H9 (cell line): ENCODE data around the gene NEMP2. TPM values are rescaled to one million over a fixed set of nuclear protein-coding genes. Genes with fewer than 3 reads are reported as not detected.

Experiments
- DNase-seq: peaks from one replicate; pipeline ENCODE4 v3.0.0-alpha.2; 2017
- H2AFZ ChIP-seq: one replicate; pipeline ENCODE4 v1.6.1; 2013; ENCODE audit warnings: mild to moderate bottlenecking, low read length, control low read depth, moderate library complexity
- H2AK5ac ChIP-seq: 2 replicates; pipeline ENCODE4 v1.6.1; 2013; ENCODE audit warnings: low read length, control low read depth, mixed read lengths; ENCODE audit not compliant: insufficient read length
- H2BK120ac ChIP-seq: one replicate; pipeline ENCODE4 v1.6.1; 2013; ENCODE audit warnings: low read depth, mild to moderate bottlenecking, low read length, control low read depth, inconsistent platforms; ENCODE audit not compliant: poor library complexity, severe bottlenecking
- H2BK12ac ChIP-seq: 2 replicates; pipeline ENCODE4 v1.6.1; 2013; ENCODE audit warnings: low read length, control low read depth, mixed read lengths, low read depth; ENCODE audit not compliant: insufficient read length
- H2BK15ac ChIP-seq: 2 replicates; pipeline ENCODE4 v1.6.1; 2013; ENCODE audit warnings: low read depth, low read length, control low read depth
- H2BK20ac ChIP-seq: one replicate; pipeline ENCODE4 v1.6.1; 2013; ENCODE audit warnings: low read depth, mild to moderate bottlenecking, low read length, control low read depth, inconsistent platforms; ENCODE audit not compliant: poor library complexity, severe bottlenecking
- H2BK5ac ChIP-seq: 2 replicates; pipeline ENCODE4 v1.6.1; 2013; ENCODE audit warnings: low read length, control low read depth, mixed read lengths; ENCODE audit not compliant: insufficient read length
- H3K14ac ChIP-seq: 2 replicates; pipeline ENCODE4 v1.6.1; 2013; ENCODE audit warnings: low read length, control low read depth; ENCODE audit not compliant: insufficient read depth
- H3K18ac ChIP-seq: 2 replicates; pipeline ENCODE4 v1.6.1; 2013; ENCODE audit warnings: low read depth, mild to moderate bottlenecking, mixed read lengths, low read length, control low read depth; ENCODE audit not compliant: insufficient read length
- H3K23ac ChIP-seq: 2 replicates; pipeline ENCODE4 v1.6.1; 2013; ENCODE audit warnings: low read length, control low read depth, mixed read lengths, low read depth; ENCODE audit not compliant: insufficient read length
- H3K23me2 ChIP-seq: 2 replicates; pipeline ENCODE4 v1.6.1; 2013; ENCODE audit warnings: low read depth, mild to moderate bottlenecking, mixed read lengths, low read length, control low read depth; ENCODE audit not compliant: insufficient read length, poor library complexity, severe bottlenecking
- H3K27ac ChIP-seq: 2 replicates; pipeline ENCODE4 v1.5.1; 2013; ENCODE audit warnings: low read length, control low read depth, mixed read lengths, low read depth; ENCODE audit not compliant: insufficient read length
- H3K27me3 ChIP-seq: 2 replicates; pipeline ENCODE4 v1.6.1; 2013; ENCODE audit warnings: low read length, control low read depth, inconsistent platforms; ENCODE audit not compliant: insufficient read depth
- H3K4ac ChIP-seq: 2 replicates; pipeline ENCODE4 v1.6.1; 2013; ENCODE audit warnings: low read depth, mild to moderate bottlenecking, control low read depth, inconsistent platforms, low read length, moderate library complexity
- H3K4me1 ChIP-seq: 2 replicates; pipeline ENCODE4 v1.6.1; 2013; ENCODE audit warnings: low read length, control low read depth, inconsistent platforms; ENCODE audit not compliant: insufficient read depth
- H3K4me2 ChIP-seq: 2 replicates; pipeline ENCODE4 v1.6.1; 2013; ENCODE audit warnings: low read length, control low read depth, mixed read lengths; ENCODE audit not compliant: insufficient read length, insufficient read depth
- H3K56ac ChIP-seq: 2 replicates; pipeline ENCODE4 v1.6.1; 2013; ENCODE audit warnings: low read depth, mild to moderate bottlenecking, mixed read lengths, low read length, control low read depth; ENCODE audit not compliant: insufficient read length
- H3K79me1 ChIP-seq: 2 replicates; pipeline ENCODE4 v1.6.1; 2013; ENCODE audit warnings: low read depth, mild to moderate bottlenecking, moderate library complexity, low read length, control low read depth, inconsistent platforms; ENCODE audit not compliant: insufficient read depth, poor library complexity, severe bottlenecking
- H3K79me2 ChIP-seq: 2 replicates; pipeline ENCODE4 v1.6.1; 2013; ENCODE audit warnings: low read length, control low read depth, inconsistent platforms; ENCODE audit not compliant: insufficient read depth
- H3K9ac ChIP-seq: 2 replicates; pipeline ENCODE4 v1.6.1; 2013; ENCODE audit warnings: low read length, control low read depth, mixed read lengths; ENCODE audit not compliant: insufficient read length; ENCODE audit errors: extremely low read depth
- H3K9me3 ChIP-seq: one replicate; pipeline ENCODE4 v1.6.1; 2013; ENCODE audit warnings: low read depth, low read length, inconsistent platforms; ENCODE audit not compliant: control insufficient read depth
- H3T11ph ChIP-seq: one replicate; pipeline ENCODE4 v1.6.1; 2013; ENCODE audit warnings: mild to moderate bottlenecking, low read length, control low read depth, inconsistent platforms
- H4K20me1 ChIP-seq: one replicate; pipeline ENCODE4 v1.6.1; 2013; ENCODE audit not compliant: control insufficient read depth, insufficient read length, insufficient read depth
- H4K5ac ChIP-seq: 2 replicates; pipeline ENCODE4 v1.6.1; 2013; ENCODE audit warnings: low read depth, mild to moderate bottlenecking, mixed read lengths, low read length, control low read depth; ENCODE audit not compliant: insufficient read length
- H4K8ac ChIP-seq: replicated peaks from 2 replicates; pipeline ENCODE4 v1.6.1; 2013; ENCODE audit warnings: low read length, control low read depth, mixed read lengths, low read depth; ENCODE audit not compliant: insufficient read length
- H4K91ac ChIP-seq: 2 replicates; pipeline ENCODE4 v1.6.1; 2013; ENCODE audit warnings: low read depth, mild to moderate bottlenecking, moderate library complexity, mixed read lengths, low read length, control low read depth; ENCODE audit not compliant: insufficient read length
- H3K27ac Mint-ChIP-seq, 3 experiments: 2 replicates in 2 of 3; 3 replicates in 1 of 3; pipeline ENCODE4 v1.8.0; 2020 to 2021; ENCODE audit warnings: mixed read lengths in 3 of 3, mild to moderate bottlenecking in 1 of 3, moderate library complexity in 1 of 3
- H3K27me3 Mint-ChIP-seq: 2 replicates; pipeline ENCODE4 v1.8.0; 2021; ENCODE audit warnings: low read depth, mild to moderate bottlenecking, moderate library complexity, mixed read lengths
- H3K36me3 Mint-ChIP-seq, 3 experiments: 2 replicates in 2 of 3; 3 replicates in 1 of 3; pipeline ENCODE4 v1.8.0; 2020 to 2021; ENCODE audit warnings: low read depth in 3 of 3, mixed read lengths in 3 of 3; ENCODE audit not compliant: insufficient read depth in 1 of 3
- H3K4me1 Mint-ChIP-seq, 2 experiments: 2 replicates each; pipeline ENCODE4 v1.8.0; 2020; ENCODE audit warnings: mixed read lengths in 2 of 2
- H3K4me3 Mint-ChIP-seq, 2 experiments: 2 replicates in 1 of 2; 3 replicates in 1 of 2; pipeline ENCODE4 v1.8.0; 2020 to 2021; ENCODE audit warnings: mild to moderate bottlenecking in 2 of 2, mixed read lengths in 2 of 2, moderate library complexity in 1 of 2
- H3K9me3 Mint-ChIP-seq, 2 experiments: 2 replicates in 1 of 2; 3 replicates in 1 of 2; pipeline ENCODE4 v1.8.0; 2020; ENCODE audit warnings: mild to moderate bottlenecking in 2 of 2, mixed read lengths in 2 of 2, moderate library complexity in 1 of 2
- WGBS: extraction: QIAGEN DNeasy Blood & Tissue Kit; methylation state at CpG from one replicate; pipeline ENCODE4 v1.1.7; 2013; ENCODE audit warnings: missing lambda C conversion rate, low lambda C conversion rate, mixed read lengths; ENCODE audit not compliant: insufficient read length; ENCODE audit errors: extremely low coverage; 5-methylcytosine and 5-hydroxymethylcytosine counted together
- total RNA-seq: library from RNA; stranded (reverse); gene quantifications from 2 replicates; pipeline ENCODE4 v1.2.1, GENCODE V29; 2021
- TF ChIP-seq, protein P1 (sequence below): fragments of 200-600 bp; sonication (generic); conservative IDR thresholded peaks from 3 replicates; pipeline ENCODE4 v1.8.0; 2021; ENCODE audit warnings: antibody characterized with exemption, mild to moderate bottlenecking

NEMP2 gene
- total RNA-seq, 1 experiment from 2014 or later: 5.3 TPM

GRCh38 chr2:190582736-190583506 is 48.4 kb upstream of the NEMP2 start:
- no peak overlapping the region for H3K4me3 Mint-ChIP-seq
- no peaks in the 10 kb centered on the region for H3K27me3 ChIP-seq
- H3K79me1 ChIP-seq: no peaks in the 10 kb centered on the region
- H3K9me3 ChIP-seq: no peaks in the 10 kb centered on the region
- WGBS: no CpG with 5 or more reads among the region's 6 CpGs
- H2BK12ac ChIP-seq: no peak overlapping the region
- H3K9ac ChIP-seq: no peak overlapping the region
- H3K4me1 ChIP-seq: no peaks in the 10 kb centered on the region
- H4K5ac ChIP-seq: no peak overlapping the region
- H3K27me3 Mint-ChIP-seq: no peaks in the 10 kb centered on the region
- no peak overlapping the region for H2BK20ac ChIP-seq
- H2AK5ac ChIP-seq: no peak overlapping the region
- peaks cover 0 to 2% (median 0%) of the 10 kb centered on the region in 3 experiments; a peak in 2 of 7 replicates for H3K36me3 Mint-ChIP-seq
- no peaks in the 10 kb centered on the region for H3K23me2 ChIP-seq
- H3K9me3 Mint-ChIP-seq: peaks cover 0 to 3% of the 10 kb centered on the region in 2 experiments; a peak in 1 of 5 replicates
- no peak overlapping the region for H2BK120ac ChIP-seq
- H3T11ph ChIP-seq: no peak overlapping the region
- H2BK15ac ChIP-seq: no peak overlapping the region
- H3K4me2 ChIP-seq: no peak overlapping the region
- H3K23ac ChIP-seq: no peak overlapping the region
- no peak for DNase-seq
- no peak overlapping the region for H3K14ac ChIP-seq
- no peak overlapping the region for H4K91ac ChIP-seq
- H3K4ac ChIP-seq: no peak overlapping the region
- no peak overlapping the region for H3K27ac ChIP-seq
- no peak overlapping the region for H4K8ac ChIP-seq
- H3K27ac Mint-ChIP-seq: no peak overlapping the region; a peak in 2 of 7 replicates
- H3K79me2 ChIP-seq: no peaks in the 10 kb centered on the region
- H3K4me1 Mint-ChIP-seq: no peaks in the 10 kb centered on the region
- H4K20me1 ChIP-seq: no peaks in the 10 kb centered on the region
- H2BK5ac ChIP-seq: no peak overlapping the region
- H2AFZ ChIP-seq: no peak overlapping the region
- TF ChIP-seq, protein P1, sequence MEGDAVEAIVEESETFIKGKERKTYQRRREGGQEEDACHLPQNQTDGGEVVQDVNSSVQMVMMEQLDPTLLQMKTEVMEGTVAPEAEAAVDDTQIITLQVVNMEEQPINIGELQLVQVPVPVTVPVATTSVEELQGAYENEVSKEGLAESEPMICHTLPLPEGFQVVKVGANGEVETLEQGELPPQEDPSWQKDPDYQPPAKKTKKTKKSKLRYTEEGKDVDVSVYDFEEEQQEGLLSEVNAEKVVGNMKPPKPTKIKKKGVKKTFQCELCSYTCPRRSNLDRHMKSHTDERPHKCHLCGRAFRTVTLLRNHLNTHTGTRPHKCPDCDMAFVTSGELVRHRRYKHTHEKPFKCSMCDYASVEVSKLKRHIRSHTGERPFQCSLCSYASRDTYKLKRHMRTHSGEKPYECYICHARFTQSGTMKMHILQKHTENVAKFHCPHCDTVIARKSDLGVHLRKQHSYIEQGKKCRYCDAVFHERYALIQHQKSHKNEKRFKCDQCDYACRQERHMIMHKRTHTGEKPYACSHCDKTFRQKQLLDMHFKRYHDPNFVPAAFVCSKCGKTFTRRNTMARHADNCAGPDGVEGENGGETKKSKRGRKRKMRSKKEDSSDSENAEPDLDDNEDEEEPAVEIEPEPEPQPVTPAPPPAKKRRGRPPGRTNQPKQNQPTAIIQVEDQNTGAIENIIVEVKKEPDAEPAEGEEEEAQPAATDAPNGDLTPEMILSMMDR: no peak
- H3K56ac ChIP-seq: no peak overlapping the region
- H3K18ac ChIP-seq: no peak overlapping the region
